Measurements from ENCODE around the gene MAP3K5. TPM values are rescaled to one million over a fixed set of nuclear protein-coding genes. Genes with fewer than 3 reads are reported as not detected.

MAP3K5 gene
- total RNA-seq, 1 experiment from 2014 or later: 8.1 TPM

DNA sequence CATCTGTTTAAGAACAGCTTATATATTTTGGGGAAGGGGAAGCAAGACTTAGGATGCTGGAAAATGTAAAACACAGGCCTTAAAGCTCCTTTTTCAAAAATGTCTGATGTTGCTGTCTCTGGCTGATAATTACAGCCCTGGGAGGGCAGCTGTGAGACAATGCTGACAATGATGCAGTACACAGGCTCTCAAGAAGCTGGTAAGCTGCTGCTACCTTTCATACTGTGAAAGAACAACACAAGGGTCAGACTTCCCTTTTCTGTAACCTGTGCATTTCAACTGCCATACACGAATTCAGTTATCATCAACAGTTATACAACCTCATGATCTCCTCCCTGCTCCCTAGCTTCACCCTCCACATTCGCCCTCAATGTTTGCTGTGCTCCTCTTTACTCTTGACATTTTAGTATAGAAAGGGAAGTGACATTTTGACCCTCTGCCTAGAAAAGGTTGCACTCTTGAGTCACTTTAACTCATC, 267.3 kb downstream of the MAP3K5 start:
- in situ Hi-C loops (cut with HindIII; ENCODE audit: low pct_unique_long_range_greater_than_20kb, low sequenced_read_pairs): no loop called here
- ATAC-seq (no peak), DNase-seq (ENCODE audit: low read depth, low spot score) (no peak)
- Histone ChIP-seq H3K4me1 (ENCODE audit: control insufficient read depth, insufficient read depth, low read length) (peaks cover 7% of the 10 kb centered on the region; the same call in 1 of the 2 replicates), H3K27ac (ENCODE audit: low read length) (no peak overlapping the region), H3K9me3 (ENCODE audit: control insufficient read depth, insufficient read depth, low read depth, low read length) (no peaks in the 10 kb centered on the region), H3K27me3 (ENCODE audit: control insufficient read depth, insufficient read depth, low read length) (no peaks in the 10 kb centered on the region), H3K36me3 (ENCODE audit: control insufficient read depth, insufficient read depth, low read length) (no peaks in the 10 kb centered on the region), H3K4me3 (ENCODE audit: low read depth in 2 of 2, low read length in 2 of 2) (no peak overlapping the region)
- intact Hi-C loops (cut with micrococcal nuclease; ENCODE audit: unreplicated experiment): no loop called here
- ChIA-PET CTCF (interaction anchor here (1.4 kb wide), 2 partner anchors 22 to 183 kb away, joined by 3 to 9 read pairs; no protein-coding TSS in a partner anchor), POLR2A (no interaction called here)
- TF ChIP-seq TCF7L2 (IDR thresholded peaks at IDR 0.05; ENCODE audit: low read depth, low read length): no peak
- no peak for TF ChIP-seq CTCF (IDR thresholded peaks at IDR 0.05)
- no peak for TF ChIP-seq SIN3A (IDR thresholded peaks at IDR 0.05; ENCODE audit: borderline replicate concordance, insufficient read depth, low read depth, low read length)
- no peak for TF ChIP-seq POLR2AphosphoS5 (IDR thresholded peaks at IDR 0.05; ENCODE audit: low read depth, low read length)
- no peak for TF ChIP-seq REST (IDR thresholded peaks at IDR 0.05; ENCODE audit: insufficient read depth in 1 of 2, low read depth in 2 of 2, low read length in 1 of 2)
- no TSS peak for BruUV-seq (replicated peaks)

DNA sequence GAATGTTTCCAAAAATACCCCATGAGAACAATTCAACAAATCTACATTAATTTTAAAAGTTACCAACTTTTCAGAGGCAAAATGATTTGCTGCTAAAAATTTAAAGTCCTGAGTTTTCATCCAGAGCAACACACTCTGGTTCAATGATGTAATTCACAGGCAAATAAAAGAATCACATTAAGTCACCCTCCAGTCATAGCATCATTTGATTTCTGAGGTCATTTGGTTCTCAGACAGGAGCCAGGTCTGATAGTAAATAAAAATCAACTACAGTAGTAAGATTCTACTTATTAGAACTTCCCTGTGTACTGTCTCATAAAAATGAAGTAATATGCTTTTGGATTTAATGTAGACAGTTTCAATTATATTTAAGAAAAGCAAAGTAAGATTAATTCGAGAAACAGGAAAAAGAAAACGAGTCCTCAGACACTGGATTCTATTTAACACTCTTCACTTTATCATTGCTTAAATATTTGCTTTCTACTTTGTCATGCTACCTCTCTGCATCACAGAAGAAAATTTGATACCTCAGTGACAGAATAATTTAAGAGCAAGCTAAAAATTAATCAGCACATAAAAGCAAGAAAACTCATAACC, 267.8 kb downstream of the MAP3K5 start:
- Histone ChIP-seq H3K27ac (ENCODE audit: low read length) (no peak overlapping the region), H3K27me3 (ENCODE audit: control insufficient read depth, insufficient read depth, low read length) (no peaks in the 10 kb centered on the region), H3K4me1 (ENCODE audit: control insufficient read depth, insufficient read depth, low read length) (peaks cover 7% of the 10 kb centered on the region; the same call in 1 of the 2 replicates), H3K9me3 (ENCODE audit: control insufficient read depth, insufficient read depth, low read depth, low read length) (no peaks in the 10 kb centered on the region), H3K4me3 (ENCODE audit: low read depth in 2 of 2, low read length in 2 of 2) (no peak overlapping the region), H3K36me3 (ENCODE audit: control insufficient read depth, insufficient read depth, low read length) (no peaks in the 10 kb centered on the region)
- intact Hi-C loops (cut with micrococcal nuclease; ENCODE audit: unreplicated experiment): no loop called here
- ATAC-seq (no peak), DNase-seq (ENCODE audit: low read depth, low spot score) (peak; percentile 46)
- BruUV-seq (replicated peaks): no TSS peak
- ChIA-PET POLR2A (no interaction called here), CTCF (interaction anchor here (1.4 kb wide), 1 partner anchor 182 kb away, joined by 3 read pairs; no protein-coding TSS in a partner anchor)
- no peak for TF ChIP-seq POLR2AphosphoS5 (IDR thresholded peaks at IDR 0.05; ENCODE audit: low read depth, low read length)
- in situ Hi-C loops (cut with HindIII; ENCODE audit: low pct_unique_long_range_greater_than_20kb, low sequenced_read_pairs): no loop called here

DNA sequence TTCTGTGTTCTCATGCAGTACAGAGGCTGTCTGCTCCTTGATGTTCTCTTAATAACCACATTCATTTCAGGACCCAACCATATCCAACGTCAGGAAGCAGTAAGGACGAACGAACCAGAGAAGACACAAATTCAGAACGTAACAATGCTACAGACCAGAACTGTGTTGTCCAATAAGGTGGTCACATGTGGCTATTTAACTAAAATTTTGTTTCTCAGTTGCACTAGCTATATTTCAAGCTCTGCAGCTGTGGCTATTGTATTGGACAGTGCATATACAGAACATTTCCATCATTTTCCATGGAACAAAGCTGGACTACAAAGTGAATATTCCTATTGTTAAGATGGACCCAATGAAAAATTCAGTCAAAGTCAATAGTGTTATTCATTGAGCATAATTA, 269.1 kb downstream of the MAP3K5 start:
- ATAC-seq (no peak), DNase-seq (ENCODE audit: low read depth, low spot score) (no peak)
- in situ Hi-C loops (cut with HindIII; ENCODE audit: low pct_unique_long_range_greater_than_20kb, low sequenced_read_pairs): no loop called here
- TF ChIP-seq SIN3A (IDR thresholded peaks at IDR 0.05; ENCODE audit: borderline replicate concordance, insufficient read depth, low read depth, low read length) (no peak), REST (IDR thresholded peaks at IDR 0.05; ENCODE audit: insufficient read depth in 1 of 2, low read depth in 2 of 2, low read length in 1 of 2) (no peak), POLR2AphosphoS5 (IDR thresholded peaks at IDR 0.05; ENCODE audit: low read depth, low read length) (no peak), TCF7L2 (IDR thresholded peaks at IDR 0.05; ENCODE audit: low read depth, low read length) (no peak), CTCF (IDR thresholded peaks at IDR 0.05) (no peak)
- H3K4me1 ChIP-seq (ENCODE audit: control insufficient read depth, insufficient read depth, low read length): peaks cover 7% of the 10 kb centered on the region; the same call in 1 of the 2 replicates
- H3K27ac ChIP-seq (ENCODE audit: low read length): no peak overlapping the region
- no peaks in the 10 kb centered on the region for H3K9me3 ChIP-seq (ENCODE audit: control insufficient read depth, insufficient read depth, low read depth, low read length)
- no peaks in the 10 kb centered on the region for H3K27me3 ChIP-seq (ENCODE audit: control insufficient read depth, insufficient read depth, low read length)
- BruUV-seq (replicated peaks): no TSS peak
- ChIA-PET POLR2A (no interaction called here), CTCF (no interaction called here)
- no peak overlapping the region for H3K4me3 ChIP-seq (ENCODE audit: low read depth in 2 of 2, low read length in 2 of 2)
- intact Hi-C loops (cut with micrococcal nuclease; ENCODE audit: unreplicated experiment): no loop called here
- H3K36me3 ChIP-seq (ENCODE audit: control insufficient read depth, insufficient read depth, low read length): no peaks in the 10 kb centered on the region

Measured in Panc1 (cell line).